Subcutaneous adipose tissue (tissue), 4 donors: ENCODE results near the gene CNKSR3. TPM values are rescaled to one million over a fixed set of nuclear protein-coding genes. Genes with fewer than 3 reads are reported as not detected.

ENCODE experiments used
- CTCF ChIP-seq: fragments of 450-650 bp; IDR thresholded peaks from one replicate; pipeline ENCODE4 v1.5.1; 2016; ENCODE audit warnings: low read depth, mild to moderate bottlenecking, control low read depth, antibody characterized with exemption, moderate library complexity
- small RNA-seq: library from RNA; depleted of rRNA; stranded (forward); fragments of <200 nt; gene quantifications from one replicate; pipeline ENCODE3, GENCODE V24; 2016
- total RNA-seq, 4 donors: library from RNA; depleted of rRNA; stranded (reverse); fragments of >200 nt; gene quantifications; one replicate each; pipeline ENCODE4 v1.1.0, GENCODE V29; 2016

CNKSR3 gene
- total RNA-seq, 4 donors from 2014 or later, result 2.4 to 5.5 (median 3.3) TPM

- no peak for TF ChIP-seq CTCF
These were observed 166.8 kb downstream of the CNKSR3 start for GRCh38 chr6:154343473-154344308.

- no peak for TF ChIP-seq CTCF
These were observed 168.6 kb downstream of the CNKSR3 start for GRCh38 chr6:154341871-154342270.

GRCh38 chr6:154341336-154341735 lies 169.1 kb downstream of the CNKSR3 start:
- no peak for TF ChIP-seq CTCF

Small RNA genes lying within 50 kb of the gene (small RNA-seq; reads per million reads assigned to genes)
- gene AL357075.2, result not detected

Other genes with a start within 250 kb of the CNKSR3 start
- gene IPCEF1, start 153.9 kb downstream of the CNKSR3 start, total RNA-seq, result 1 to 10 TPM in 3 of 4 donors, under 1 TPM in 1; 0.82 to 2.9 (median 1.5) TPM
- 10 to 100 TPM; 31.1 to 42.9 (median 38.2) TPM for gene SCAF8, start 222.7 kb upstream of the CNKSR3 start, total RNA-seq